GM12872 (cell line): ENCODE data around the gene XKR8.

Experiments used
- CTCF ChIP-seq: IDR thresholded peaks from 3 replicates; pipeline ENCODE4 v1.5.1; 2011; ENCODE audit warnings: low read depth, mild to moderate bottlenecking, low read length, moderate library complexity; ENCODE audit not compliant: insufficient read depth

Gene XKR8

GRCh38 chr1:27934818-27935549 is 24.8 kb upstream of the XKR8 start, which contains the start of gene SMPDL3B:
Gene SMPDL3B, plus strand, starts transcription at chr1:27935000. Its CDS starts 184 bp downstream, at chr1:27935184.
- no peak for TF ChIP-seq CTCF

- no peak for TF ChIP-seq CTCF
Measured at GRCh38 chr1:27935721-27936120, 24.1 kb upstream of the XKR8 start.

- TF ChIP-seq CTCF: no peak
Measured at GRCh38 chr1:27936370-27936769, 23.4 kb upstream of the XKR8 start.

- no peak for TF ChIP-seq CTCF
Measured at GRCh38 chr1:27937524-27937836, 22.3 kb upstream of the XKR8 start.

- no peak for TF ChIP-seq CTCF
Measured at GRCh38 chr1:27938488-27938887, 21.3 kb upstream of the XKR8 start.

GRCh38 chr1:27940297-27940696 is 19.5 kb upstream of the XKR8 start:
- TF ChIP-seq CTCF: peak; percentile 46; the same call in 2 of the 3 replicates

GRCh38 chr1:27940870-27941560 is 18.8 kb upstream of the XKR8 start:
- TF ChIP-seq CTCF: no peak
